GM18951 (cell line): ENCODE results near the gene SLC16A7.
"Not testable (repeated sequence)": the region's sequence is repeated elsewhere in the genome, so short reads cannot be mapped to it uniquely, and the experiment has no call there.

Experiments
- POLR2A ChIP-seq: IDR thresholded peaks from 4 replicates; pipeline ENCODE4 v1.6.1; 2011; ENCODE audit warnings: mild to moderate bottlenecking; ENCODE audit not compliant: insufficient read length, insufficient read depth; ENCODE audit errors: extremely low read depth
- in situ Hi-C: fragments of 300-500 bp; cut with MboI; formaldehyde crosslinking; loops from one replicate; pipeline ENCODE4 v1.12.0; 2022; ENCODE audit warnings: low sequenced_read_pairs, mixed read lengths, inconsistent platforms; ENCODE audit not compliant: unreplicated experiment

Gene SLC16A7

GRCh38 chr12:59737725-59738463 lies 142.1 kb downstream of the SLC16A7 start:
- no peak for TF ChIP-seq POLR2A
- in situ Hi-C loops = no loop called here

- no peak for TF ChIP-seq POLR2A
- in situ Hi-C loops = no loop called here
Observed at GRCh38 chr12:59742841-59743240, 147.0 kb downstream of the SLC16A7 start.

- no peak for TF ChIP-seq POLR2A
- in situ Hi-C loops = no loop called here
Observed at GRCh38 chr12:59744564-59744963, 148.7 kb downstream of the SLC16A7 start.

- in situ Hi-C loops = not testable (repeated sequence)
Observed at GRCh38 chr12:59751091-59751490, 155.3 kb downstream of the SLC16A7 start.

- no peak for TF ChIP-seq POLR2A
- in situ Hi-C loops = no loop called here
Observed at GRCh38 chr12:59761542-59761941, 165.7 kb downstream of the SLC16A7 start.

- in situ Hi-C loops = no loop called here
- TF ChIP-seq POLR2A = no peak
Observed at GRCh38 chr12:59763835-59764234, 168.0 kb downstream of the SLC16A7 start.

GRCh38 chr12:59768031-59768430 lies 172.2 kb downstream of the SLC16A7 start:
- no peak for TF ChIP-seq POLR2A
- in situ Hi-C loops = no loop called here

- in situ Hi-C loops = no loop called here
Observed at GRCh38 chr12:59780605-59781135, 184.8 kb downstream of the SLC16A7 start.

GRCh38 chr12:59787610-59788009 lies 191.8 kb downstream of the SLC16A7 start:
- in situ Hi-C loops = no loop called here
- TF ChIP-seq POLR2A = no peak

More at GRCh38 chr12:59780605-59781135, 184.8 kb downstream of the SLC16A7 start:
- TF ChIP-seq POLR2A = no peak

GRCh38 chr12:59792647-59793046 lies 196.8 kb downstream of the SLC16A7 start:
- in situ Hi-C loops = no loop called here
- TF ChIP-seq POLR2A = no peak

GRCh38 chr12:59803735-59804134 lies 207.9 kb downstream of the SLC16A7 start:
- in situ Hi-C loops = no loop called here
- no peak for TF ChIP-seq POLR2A

GRCh38 chr12:59808317-59808910 lies 212.6 kb downstream of the SLC16A7 start:
- in situ Hi-C loops = no loop called here
- no peak for TF ChIP-seq POLR2A

GRCh38 chr12:59811991-59812390 lies 216.2 kb downstream of the SLC16A7 start:
- in situ Hi-C loops = no loop called here
- no peak for TF ChIP-seq POLR2A

GRCh38 chr12:59812716-59813115 lies 216.9 kb downstream of the SLC16A7 start:
- TF ChIP-seq POLR2A = no peak
- in situ Hi-C loops = no loop called here

GRCh38 chr12:59820594-59821011 lies 224.8 kb downstream of the SLC16A7 start:
- in situ Hi-C loops = no loop called here
- no peak for TF ChIP-seq POLR2A

- TF ChIP-seq POLR2A = no peak
- in situ Hi-C loops = no loop called here
Observed at GRCh38 chr12:59823567-59823966, 227.7 kb downstream of the SLC16A7 start.
